HG03064 (cell line): ENCODE data around the gene CD274.
"Not testable (repeated sequence)": the region's sequence is repeated elsewhere in the genome, so short reads cannot be mapped to it uniquely, and the experiment has no call there.

Experiments
- ATAC-seq: cut with Tn5 transposase; IDR thresholded peaks from one replicate; pipeline ENCODE4 v1.9.1; 2021; ENCODE audit warnings: low read depth; ENCODE audit not compliant: unreplicated experiment

Gene CD274

DNA sequence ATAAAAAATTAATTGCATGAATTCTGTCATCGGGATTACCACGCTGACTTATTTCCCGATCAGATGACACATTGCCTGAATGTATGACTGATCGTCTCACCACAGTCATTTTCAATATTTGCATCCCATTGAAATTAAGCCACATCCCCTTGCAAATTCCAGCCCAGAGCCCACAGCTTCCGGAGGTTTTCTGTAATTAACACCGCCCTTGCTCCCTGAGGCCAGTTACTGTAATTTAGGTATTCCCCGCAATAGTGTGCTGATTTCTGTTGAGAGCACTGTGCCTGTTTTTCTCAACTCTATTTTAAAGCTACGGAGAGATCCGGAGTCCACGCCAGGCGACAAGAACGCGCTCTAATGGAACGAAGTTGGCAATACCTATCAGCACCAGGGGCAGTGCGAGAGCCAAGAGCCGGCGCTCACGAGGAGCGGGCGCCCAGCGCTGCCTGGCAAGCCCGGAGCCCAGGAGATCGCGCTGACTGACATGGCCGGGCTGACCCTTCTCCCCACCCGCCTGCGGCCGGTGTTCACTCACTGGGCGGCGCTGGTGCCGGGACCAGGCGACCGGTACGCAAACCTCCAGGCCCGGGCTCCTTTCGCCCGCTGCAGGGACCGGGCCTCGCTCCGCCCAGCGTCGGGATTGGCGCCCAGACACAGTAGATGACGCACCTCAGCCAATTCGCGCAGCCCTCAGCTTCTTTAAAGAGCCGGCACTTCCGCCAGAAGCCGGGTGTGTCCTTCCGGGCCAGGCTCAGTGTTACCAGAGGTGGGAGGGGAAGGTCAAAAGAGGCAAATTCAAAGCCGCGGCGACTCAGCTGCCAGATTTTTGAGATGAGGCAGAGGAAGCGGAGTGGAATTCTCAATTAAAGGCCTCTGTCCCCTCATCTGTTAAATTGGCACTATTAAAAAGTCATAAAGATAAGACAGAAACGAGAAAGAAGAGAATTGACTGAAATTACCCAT lies 12.8 kb upstream of the CD274 start, which contains the start of gene PLGRKT:
TSS of gene PLGRKT (minus strand) at position 672 of the 963 bp plus-strand sequence. CDS start 5,948 bp downstream, outside the sequence.
- peak; percentile 88 for ATAC-seq

DNA sequence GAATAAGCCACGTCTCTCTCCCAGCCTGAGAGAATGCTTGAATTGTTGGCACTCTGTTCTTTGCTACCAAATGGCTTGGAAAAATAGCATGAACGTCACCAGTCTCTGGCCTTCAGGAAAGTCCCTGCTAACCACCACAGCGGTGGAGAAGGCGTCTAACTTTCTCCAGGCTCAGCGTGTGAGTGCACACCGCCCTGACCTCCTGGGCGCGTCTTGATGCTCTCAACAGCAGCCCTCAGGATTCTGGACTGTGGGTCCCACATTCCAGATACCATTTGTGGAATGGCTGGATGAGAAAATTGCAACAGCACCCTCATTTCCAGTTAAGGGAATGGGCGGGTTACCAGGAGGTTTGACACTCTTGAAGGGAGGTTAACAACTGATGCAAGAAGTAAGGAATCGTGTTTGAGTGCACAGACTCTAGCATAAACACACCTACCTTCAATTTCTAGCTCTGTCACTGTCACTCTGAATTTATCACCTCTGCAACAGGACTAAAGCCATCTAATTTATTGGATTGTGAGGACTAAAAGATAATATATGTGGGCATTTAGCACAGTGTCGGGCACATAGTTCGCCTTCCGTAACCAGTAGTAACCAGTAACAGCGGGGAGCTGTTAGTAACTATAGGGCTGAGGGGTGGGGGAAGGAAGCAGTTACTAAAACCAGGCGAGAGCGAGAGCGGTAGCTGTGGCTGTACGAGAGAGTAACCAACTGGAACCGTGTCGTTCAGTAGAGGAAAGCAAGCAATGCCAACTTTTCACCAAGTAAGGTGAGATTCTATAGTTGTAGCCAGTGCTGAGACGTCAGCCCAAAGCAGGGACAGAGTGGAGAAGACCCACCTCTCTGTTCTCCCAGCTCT lies 11.8 kb upstream of the CD274 start:
- ATAC-seq, result peak; percentile 67

DNA sequence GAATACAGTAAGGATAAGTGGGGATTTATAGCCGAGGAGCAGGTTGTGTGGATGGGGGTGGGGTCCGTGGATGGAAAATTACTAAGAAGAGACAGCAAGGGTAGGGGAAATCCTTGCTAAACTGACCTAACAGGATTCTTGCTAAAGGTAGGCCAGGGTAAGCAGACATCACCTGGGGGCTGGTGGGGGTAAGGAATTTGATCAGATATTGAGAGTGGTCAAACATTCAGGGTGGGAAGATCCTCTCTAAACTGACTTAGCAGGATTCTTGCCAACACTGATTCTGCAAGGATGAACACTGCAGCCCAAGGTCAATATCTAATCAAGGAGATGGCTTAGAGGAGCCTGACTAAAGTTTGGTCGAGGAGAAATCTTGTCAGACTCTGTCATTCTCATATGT lies 9.9 kb upstream of the CD274 start:
- no peak for ATAC-seq

DNA sequence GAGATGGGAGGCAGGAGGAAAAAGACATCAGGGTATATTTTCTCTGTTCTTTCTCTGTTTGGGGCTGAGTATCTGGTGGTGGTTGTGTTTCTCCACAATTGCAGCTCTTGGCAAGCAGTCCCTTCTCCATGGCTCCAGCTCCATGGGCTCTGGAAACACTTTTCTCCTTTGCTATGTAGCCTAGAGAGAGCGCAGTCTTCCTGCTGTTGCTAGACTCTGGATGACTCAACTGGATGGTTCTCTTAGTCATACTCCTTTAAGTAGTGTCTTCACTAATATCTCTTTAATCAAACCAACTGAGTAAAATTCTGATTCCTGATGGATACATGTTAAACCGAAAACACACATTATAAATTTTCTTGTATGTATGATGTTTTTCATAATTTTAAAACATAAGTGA lies 9.3 kb upstream of the CD274 start:
- no peak for ATAC-seq

DNA sequence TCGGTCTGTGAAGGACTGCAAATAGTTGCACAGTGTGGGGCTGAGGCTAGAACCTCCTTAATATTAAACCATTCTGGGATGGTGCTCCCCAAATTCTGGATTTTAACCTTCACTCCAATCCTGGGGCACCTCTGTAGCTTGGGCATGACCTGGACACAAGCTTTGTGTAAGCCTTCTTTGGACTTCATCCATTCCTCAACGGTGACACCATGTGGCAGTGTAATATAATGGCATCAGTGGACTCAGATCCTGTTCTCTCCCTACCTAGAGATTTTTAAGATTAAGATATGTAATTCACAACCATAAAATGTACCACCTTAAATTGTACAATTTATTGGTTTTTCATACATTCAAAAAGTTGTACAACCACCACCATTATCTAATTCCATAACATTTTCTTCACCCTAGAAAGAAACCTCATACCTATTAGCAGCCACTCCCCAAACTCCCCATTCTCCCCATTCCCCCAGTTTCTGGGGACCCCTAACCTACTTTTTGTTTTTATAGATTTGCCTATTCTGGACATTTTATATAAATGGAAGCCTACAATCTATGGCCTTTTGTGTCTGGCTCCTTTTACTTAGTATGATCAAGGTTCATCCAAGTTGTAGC lies 7.8 kb upstream of the CD274 start:
- no peak for ATAC-seq

DNA sequence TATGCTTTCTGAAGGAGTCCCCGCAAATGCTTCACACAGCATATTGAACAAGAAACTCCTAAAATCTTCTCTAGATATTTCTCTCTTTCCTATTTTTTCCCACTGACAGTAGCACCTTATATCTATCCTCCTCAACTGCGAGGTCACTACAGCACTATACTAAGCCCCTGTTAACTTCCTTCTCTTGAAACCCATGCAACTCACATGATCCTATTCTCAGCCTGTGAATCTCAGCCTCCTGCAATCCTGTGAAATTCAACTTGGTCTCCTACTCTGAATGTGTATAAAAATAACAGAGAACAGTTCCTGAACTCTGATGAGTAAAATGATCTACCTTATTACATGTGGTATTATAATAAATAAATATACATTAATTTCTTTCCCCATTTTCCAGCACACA lies 6.5 kb upstream of the CD274 start:
- no peak for ATAC-seq

DNA sequence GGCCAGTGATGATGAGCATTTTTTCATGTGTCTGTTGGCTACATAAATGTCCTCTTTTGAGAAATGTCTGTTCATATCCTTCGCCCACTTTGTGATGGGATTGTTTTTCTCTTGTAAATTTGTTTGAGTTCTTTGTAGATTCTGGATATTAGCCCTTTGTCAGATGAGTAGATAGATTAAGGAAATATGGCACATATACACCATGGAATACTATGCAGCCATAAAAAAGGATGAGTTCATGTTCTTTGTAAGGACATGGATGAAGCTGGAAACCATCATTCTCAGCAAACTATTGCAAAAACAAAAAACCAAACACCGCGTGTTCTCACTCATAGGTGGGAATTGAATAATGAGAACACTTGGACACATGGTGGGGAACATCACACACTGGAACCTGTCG lies 5.2 kb upstream of the CD274 start:
- not testable (repeated sequence) for ATAC-seq

DNA sequence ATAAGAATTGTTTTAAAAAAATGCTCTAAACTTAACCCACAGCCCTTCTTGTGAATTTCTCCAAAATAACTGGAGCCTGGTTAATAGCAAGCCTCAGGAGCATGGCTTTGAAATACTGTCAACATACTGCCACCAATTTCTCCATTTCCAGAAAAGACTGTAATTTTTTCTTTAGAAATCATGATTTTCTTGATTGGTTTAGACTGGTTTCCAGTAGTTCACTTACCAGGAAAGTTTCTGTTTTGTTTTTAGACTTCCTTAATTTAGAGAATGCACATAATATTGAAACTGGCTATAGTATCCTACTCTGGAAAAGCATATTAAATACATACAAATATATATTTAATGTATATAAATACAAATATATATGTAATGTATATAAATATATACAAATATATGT lies 4.5 kb upstream of the CD274 start:
- no peak for ATAC-seq

DNA sequence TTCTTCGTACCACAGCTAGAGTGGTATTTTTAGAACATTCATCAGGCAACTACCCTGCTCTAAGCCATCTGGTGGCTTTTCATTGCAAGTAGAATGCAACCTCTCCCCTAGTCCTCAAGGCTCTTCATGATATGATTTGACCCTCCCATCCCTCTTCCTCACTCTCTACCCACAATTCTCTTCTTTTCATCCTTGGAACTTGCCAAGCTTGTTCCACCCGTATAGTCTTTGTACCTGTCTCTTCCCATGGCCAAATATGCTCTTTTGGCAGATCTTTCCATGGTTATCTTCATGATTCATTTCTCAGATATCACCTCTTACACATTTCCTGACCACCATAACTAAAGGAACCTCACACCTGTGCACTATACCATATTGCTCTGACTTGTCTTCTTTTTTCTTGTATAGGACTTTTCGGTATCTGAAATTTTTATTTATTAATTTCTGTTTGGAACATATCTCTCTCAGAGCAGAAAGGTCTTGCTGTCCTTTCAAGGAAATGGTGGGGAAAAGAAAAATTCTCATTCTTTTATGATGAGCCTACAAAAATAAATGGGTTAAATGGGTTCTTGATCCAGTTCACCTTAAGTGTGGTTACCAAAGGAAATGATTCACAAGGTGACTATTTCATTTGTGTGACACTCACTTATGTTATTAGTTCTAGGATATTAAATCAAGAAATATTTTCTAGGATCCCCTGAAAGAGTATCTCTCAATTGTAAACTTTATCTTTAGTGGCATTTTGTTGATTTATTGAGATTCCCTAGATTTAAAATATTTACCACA lies 3.7 kb upstream of the CD274 start:
- no peak for ATAC-seq

DNA sequence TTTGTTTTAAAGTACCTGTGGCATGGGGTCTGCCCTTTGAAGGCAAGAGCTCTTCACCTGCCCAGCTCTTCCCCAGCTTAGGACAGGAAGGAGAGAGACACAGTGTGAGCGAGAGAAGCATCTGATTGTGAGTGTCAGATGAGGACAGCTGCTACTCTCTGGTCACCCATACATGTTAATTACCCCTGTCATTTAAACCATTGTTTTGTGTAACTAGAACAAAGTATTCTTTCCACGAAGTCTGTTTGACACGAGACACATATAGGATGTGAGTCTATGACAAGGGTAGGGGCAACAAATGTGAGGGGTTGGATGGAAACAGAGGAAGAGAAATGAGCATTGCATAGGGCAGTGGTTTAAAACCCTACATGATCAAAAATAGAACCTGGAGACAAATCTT lies 3.0 kb upstream of the CD274 start:
- ATAC-seq, result no peak

DNA sequence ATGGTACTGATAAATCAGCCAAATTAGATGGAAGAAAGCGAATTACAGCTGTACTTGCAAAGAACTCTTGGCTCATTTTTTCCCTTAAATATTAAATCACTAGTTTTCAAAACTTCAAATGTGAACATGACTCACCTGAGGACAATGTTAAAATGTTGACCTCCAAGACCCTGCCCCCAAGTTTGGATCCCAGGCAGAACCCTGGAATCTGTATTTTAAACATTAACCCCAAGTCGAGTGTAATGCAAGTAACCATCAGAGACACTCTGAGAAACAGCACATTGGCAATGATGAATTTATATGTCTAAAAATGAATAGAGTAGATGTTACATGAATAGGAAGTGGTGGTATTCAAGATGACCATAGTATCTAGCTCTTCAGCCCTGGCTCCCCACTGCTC lies 2.3 kb upstream of the CD274 start:
- no peak for ATAC-seq

DNA sequence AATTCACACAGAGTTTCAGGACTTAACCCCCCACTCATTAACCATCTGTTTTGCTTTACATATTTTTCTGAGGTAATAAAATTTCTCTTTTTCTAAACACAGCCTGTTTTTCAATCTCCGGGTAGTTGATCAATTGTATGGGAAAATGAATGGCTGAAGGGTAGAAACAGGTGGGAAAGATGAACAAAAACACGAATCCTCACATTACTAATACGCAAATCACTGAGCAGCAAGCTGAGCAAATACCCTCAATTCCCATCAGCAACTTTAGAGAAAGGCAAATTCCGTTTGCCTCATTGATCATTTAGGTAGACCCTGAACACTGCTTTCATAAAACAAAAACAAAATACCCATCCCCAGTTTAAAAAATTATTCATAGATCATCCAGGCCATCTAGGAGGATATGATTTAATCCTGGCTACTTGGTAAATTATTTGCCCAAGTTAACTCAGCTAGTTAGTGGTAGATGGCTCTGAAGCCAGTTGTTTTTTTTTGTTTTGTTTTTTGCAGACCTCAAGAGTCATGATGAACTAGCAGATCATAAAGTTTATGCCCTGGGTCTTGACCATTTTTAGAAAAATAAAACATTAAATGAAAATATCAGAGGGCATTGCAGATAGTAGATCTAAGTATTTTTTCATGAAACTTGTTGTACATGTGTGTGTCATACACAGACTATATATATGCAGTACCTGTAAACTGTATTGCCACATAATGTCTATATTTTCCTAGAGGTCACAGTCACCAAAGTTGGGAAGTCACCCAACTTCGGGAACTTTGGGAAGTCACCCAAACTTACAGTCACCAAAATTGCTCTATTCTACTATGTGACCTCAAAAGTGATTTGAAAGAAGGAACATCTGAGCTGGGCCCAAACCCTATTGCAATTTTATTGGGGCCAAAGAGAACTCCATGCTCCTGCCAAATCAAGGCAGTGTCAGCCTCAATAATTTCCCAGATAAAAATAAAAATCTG lies 1.6 kb upstream of the CD274 start:
- no peak for ATAC-seq

DNA sequence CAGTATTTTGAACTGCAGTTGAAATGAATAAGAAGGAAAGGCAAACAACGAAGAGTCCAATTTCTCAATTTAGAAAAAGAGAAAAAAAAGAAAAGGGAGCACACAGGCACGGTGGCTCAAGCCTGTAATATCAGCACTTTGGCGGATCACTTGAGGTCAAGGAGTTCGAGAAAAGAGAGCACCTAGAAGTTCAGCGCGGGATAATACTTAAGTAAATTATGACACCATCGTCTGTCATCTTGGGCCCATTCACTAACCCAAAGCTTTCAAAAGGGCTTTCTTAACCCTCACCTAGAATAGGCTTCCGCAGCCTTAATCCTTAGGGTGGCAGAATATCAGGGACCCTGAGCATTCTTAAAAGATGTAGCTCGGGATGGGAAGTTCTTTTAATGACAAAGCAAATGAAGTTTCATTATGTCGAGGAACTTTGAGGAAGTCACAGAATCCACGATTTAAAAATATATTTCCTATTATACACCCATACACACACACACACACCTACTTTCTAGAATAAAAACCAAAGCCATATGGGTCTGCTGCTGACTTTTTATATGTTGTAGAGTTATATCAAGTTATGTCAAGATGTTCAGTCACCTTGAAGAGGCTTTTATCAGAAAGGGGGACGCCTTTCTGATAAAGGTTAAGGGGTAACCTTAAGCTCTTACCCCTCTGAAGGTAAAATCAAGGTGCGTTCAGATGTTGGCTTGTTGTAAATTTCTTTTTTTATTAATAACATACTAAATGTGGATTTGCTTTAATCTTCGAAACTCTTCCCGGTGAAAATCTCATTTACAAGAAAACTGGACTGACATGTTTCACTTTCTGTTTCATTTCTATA lies 602 bp upstream of the CD274 start:
- no peak for ATAC-seq

DNA sequence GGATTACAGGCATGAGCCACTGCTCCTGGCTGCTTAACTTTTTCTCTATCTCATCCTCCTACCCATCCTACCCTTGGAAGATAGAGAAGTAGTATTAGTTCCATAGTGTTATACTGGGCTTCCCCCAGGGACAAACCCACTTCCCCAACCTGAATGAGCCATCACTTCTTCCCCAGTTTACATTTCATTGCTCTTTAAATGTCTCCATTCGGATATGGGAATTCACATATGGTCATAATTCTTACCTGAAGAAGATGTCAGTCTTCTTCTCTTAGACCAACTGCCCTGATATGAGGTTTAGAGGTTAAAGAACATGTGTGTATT lies 1.9 kb downstream of the CD274 start:
- ATAC-seq, result no peak

DNA sequence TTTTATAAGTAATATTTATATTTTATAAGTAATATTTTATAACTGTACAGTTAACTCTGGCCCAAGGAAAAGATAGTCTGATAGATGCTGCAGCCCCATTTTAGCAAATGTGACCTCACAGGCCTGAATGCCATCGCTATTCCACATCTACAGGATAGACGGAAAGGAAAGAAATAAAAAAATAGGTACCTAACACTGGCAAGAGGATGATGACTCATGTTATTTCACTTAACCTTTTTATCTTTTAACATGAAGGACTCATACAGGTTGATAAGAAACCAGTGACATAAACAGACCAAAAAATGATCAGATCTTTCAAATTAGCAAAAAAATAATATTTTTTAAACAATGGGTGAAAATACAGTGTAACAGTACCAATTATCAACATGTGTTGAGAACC lies 2.7 kb downstream of the CD274 start:
- ATAC-seq, result no peak

DNA sequence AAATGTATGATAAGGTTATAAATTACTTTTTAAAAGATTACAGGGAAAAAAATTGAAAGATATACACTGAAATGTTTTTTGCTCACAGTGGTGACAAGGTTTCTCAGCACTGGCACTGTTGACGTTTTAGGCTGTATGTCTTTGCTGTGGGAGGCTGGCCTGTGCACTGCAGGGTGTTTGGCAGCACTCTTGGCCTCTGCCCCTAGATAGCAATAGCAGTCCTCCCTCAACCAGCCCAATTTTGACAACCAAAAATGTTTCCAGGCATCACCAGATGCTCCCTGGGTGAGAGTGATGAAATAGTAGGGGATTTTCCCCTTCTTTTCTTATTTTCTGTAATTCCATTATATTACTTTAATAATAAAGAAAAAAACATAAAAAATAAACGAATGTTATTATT lies 3.3 kb downstream of the CD274 start:
- no peak for ATAC-seq

DNA sequence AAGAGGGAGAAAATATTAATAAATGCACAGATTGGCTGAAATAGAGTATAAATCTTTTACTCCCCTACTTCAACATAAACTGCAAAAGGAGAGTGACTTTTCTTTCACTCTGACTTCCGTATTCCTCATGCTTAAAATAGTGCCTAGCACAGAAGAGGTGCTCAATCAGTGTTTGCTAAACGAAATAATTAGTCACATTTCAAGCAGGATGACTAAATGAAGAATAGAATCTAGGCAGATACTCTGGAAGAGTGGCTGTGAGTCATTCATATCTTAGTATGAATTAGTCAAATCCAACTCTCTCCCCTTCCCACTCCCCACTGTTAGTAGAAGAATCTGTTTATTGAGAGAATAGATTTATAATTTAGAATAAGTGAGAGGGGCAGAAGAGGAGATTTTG lies 4.8 kb downstream of the CD274 start:
- no peak for ATAC-seq

DNA sequence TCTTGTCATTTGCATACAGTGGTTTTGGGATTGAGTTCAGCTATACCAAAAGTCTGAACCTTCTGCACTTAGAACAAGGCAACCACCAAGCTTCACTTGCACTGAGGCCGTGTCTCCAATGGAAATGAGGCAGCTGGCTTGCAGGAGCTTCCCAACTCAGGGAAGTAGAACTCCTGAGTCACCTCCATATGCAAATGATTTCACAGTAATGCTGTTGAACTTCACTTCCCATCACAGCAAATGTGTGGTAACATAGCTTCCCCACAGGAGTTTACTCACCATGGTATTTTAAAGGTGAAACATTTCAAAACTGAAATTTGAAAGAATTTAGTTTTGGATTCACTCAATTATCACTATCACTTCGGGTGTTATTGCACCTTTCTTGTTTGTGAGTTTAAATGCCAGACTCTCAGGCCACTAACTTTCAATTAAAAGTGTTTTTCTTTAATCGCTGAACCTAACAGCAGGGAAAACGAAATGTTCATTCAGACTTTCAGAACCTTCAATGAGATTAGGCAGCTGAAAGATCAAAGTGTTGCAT lies 9.0 kb downstream of the CD274 start:
- peak; percentile 52 for ATAC-seq
